ENCODE results near the gene MEAK7.

DNA sequence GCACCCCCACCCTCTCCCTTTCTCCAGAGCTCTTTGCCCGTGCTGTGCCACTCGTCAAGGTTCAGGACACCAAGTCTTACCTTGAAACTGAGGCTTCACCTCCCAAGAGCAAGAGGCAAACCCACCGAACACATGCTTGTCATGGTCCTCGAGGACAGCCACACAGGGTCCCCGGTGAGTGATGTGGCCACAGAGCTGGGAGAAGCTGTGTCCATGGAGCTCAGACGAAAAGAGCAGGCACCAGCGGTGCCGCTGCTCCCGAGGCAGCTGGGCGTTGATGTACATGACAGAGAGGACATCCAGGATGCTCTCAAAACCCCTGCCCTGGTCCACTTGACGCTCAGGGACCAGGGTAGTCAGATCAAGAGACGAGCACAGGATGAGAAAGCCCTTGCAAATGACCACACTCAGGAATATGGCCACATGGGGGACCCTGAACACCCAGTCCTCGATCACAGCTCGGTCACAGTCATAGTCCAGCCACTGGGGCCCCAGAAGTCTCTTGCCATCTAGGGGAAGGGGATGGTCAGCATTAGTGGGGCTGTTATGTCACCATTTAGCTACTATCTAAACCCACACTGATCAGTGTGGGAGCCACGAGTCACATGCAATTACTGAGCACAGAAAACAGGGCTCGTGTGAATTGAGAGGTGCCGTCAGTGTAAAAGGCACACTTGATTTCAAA is 17.8 kb downstream of the MEAK7 start:
- TF ChIP-seq EZH2 (IDR thresholded peaks at IDR 0.05) (no peak), POLR2AphosphoS5 (IDR thresholded peaks at IDR 0.05; ENCODE audit: borderline replicate concordance, low read depth, low read length) (no peak), FOXP2 (optimal IDR thresholded peaks at IDR 0.05; ENCODE audit: control extremely low read depth, extremely low read length, insufficient read depth) (no peak)

Measured in SK-N-MC (cell line).